GM21381 (cell line): Measurements from ENCODE around the gene NUDT16L1.

ENCODE experiments used
- ATAC-seq: cut with Tn5 transposase; IDR thresholded peaks from one replicate; pipeline ENCODE4 v1.9.1; 2021; ENCODE audit warnings: mild to moderate bottlenecking, moderate library complexity; ENCODE audit not compliant: unreplicated experiment

Gene NUDT16L1

GRCh38 chr16:4682084-4682591 lies 11.2 kb upstream of the NUDT16L1 start:
- no peak for ATAC-seq

- no peak for ATAC-seq
Measured at GRCh38 chr16:4682616-4683254, 10.6 kb upstream of the NUDT16L1 start.

- no peak for ATAC-seq
Measured at GRCh38 chr16:4683255-4684057, 9.9 kb upstream of the NUDT16L1 start.

- no peak for ATAC-seq
Measured at GRCh38 chr16:4684058-4684715, 9.2 kb upstream of the NUDT16L1 start.

- ATAC-seq: no peak
Measured at GRCh38 chr16:4684763-4685162, 8.6 kb upstream of the NUDT16L1 start.

- no peak for ATAC-seq
Measured at GRCh38 chr16:4685292-4685691, 8.1 kb upstream of the NUDT16L1 start.

- ATAC-seq: no peak
Measured at GRCh38 chr16:4685776-4686496, 7.4 kb upstream of the NUDT16L1 start.

- no peak for ATAC-seq
Measured at GRCh38 chr16:4686497-4687210, 6.7 kb upstream of the NUDT16L1 start.

- no peak for ATAC-seq
Measured at GRCh38 chr16:4687416-4687815, 5.9 kb upstream of the NUDT16L1 start.

GRCh38 chr16:4687946-4688673 lies 5.3 kb upstream of the NUDT16L1 start:
- no peak for ATAC-seq

GRCh38 chr16:4688674-4689045 lies 4.7 kb upstream of the NUDT16L1 start:
- ATAC-seq: no peak

- no peak for ATAC-seq
Measured at GRCh38 chr16:4689091-4689671, 4.2 kb upstream of the NUDT16L1 start.

GRCh38 chr16:4689864-4690704 lies 3.3 kb upstream of the NUDT16L1 start:
- ATAC-seq: no peak

- ATAC-seq: no peak
Measured at GRCh38 chr16:4690946-4691665, 2.3 kb upstream of the NUDT16L1 start.

- ATAC-seq: no peak
Measured at GRCh38 chr16:4691666-4692412, 1.5 kb upstream of the NUDT16L1 start.

- ATAC-seq: peak; percentile 6
Measured at GRCh38 chr16:4692460-4693295, 684 bp upstream of the NUDT16L1 start.
